ENCODE results near the gene AQP1.

DNA sequence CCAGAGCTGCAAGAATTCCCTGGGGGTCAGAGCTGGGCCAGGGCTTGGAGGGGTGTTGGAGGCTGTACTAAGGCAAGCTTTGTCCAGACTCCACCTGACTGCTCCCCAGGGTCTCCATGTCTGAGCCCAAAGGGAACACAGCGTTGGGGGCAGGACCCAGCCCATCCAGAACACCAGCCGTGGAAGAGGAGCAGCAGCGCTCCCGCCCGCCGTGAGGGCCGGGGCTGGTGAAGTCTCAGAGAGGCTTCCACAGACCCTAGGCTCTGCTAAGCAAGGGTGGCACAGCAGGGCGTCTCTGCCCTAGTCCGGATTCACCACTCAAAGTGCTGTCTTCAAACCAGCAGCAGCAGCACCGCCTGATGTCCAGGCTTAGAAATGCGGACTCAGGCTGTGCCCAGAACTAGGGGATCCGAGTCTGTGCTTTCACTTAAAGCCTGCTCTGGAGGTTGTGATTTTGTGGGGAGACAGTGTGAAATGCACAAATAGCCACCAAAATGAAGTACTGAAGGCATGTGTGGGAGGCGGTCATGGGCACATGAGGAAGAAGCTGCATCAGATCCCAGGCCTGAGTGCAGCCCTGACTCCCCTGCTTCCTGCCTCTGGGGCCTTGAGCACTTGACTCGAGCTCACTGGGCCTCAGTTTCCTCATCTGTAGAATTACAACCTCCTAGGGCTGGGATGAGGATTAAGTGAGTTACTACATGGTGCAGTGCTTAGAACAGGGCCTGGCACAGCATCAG is 16.6 kb upstream of the AQP1 start:
- TF ChIP-seq, protein P1, sequence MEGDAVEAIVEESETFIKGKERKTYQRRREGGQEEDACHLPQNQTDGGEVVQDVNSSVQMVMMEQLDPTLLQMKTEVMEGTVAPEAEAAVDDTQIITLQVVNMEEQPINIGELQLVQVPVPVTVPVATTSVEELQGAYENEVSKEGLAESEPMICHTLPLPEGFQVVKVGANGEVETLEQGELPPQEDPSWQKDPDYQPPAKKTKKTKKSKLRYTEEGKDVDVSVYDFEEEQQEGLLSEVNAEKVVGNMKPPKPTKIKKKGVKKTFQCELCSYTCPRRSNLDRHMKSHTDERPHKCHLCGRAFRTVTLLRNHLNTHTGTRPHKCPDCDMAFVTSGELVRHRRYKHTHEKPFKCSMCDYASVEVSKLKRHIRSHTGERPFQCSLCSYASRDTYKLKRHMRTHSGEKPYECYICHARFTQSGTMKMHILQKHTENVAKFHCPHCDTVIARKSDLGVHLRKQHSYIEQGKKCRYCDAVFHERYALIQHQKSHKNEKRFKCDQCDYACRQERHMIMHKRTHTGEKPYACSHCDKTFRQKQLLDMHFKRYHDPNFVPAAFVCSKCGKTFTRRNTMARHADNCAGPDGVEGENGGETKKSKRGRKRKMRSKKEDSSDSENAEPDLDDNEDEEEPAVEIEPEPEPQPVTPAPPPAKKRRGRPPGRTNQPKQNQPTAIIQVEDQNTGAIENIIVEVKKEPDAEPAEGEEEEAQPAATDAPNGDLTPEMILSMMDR (conservative IDR thresholded peaks at IDR 0.05; ENCODE audit: low read depth, low read length), result peak; percentile 21; the same call in 1 of the 2 replicates
- TF ChIP-seq EZH2 (IDR thresholded peaks at IDR 0.05; ENCODE audit: borderline replicate concordance, low read depth, low read length, poor library complexity, severe bottlenecking), result no peak
